H1 (cell line): ENCODE measurements around the gene HSPBAP1.

ENCODE experiments used
- ASH2L ChIP-seq: fragments of 200-600, 300-600 bp; sonication (generic); IDR thresholded peaks from one replicate; pipeline ENCODE4 v1.7.1; 2017; ENCODE audit warnings: low read length
- EZH2 ChIP-seq: fragments of 200-600 bp; sonication (generic); IDR thresholded peaks from 2 replicates; pipeline ENCODE4 v1.7.1; 2012; ENCODE audit warnings: low read depth, mild to moderate bottlenecking, moderate library complexity, low read length, inconsistent platforms; ENCODE audit not compliant: severe bottlenecking
- GABPA ChIP-seq: IDR thresholded peaks from 2 replicates; pipeline ENCODE4 v1.6.1; 2011; ENCODE audit warnings: mild to moderate bottlenecking, low read length, moderate library complexity, borderline replicate concordance; ENCODE audit not compliant: insufficient read depth
- JUN ChIP-seq: IDR thresholded peaks from 2 replicates; pipeline ENCODE4 v1.6.1; 2011; ENCODE audit warnings: low read depth, mild to moderate bottlenecking, improper control_type of control experiment, low read length
- POLR2A ChIP-seq, 2 experiments: IDR thresholded peaks; 1 replicate in 1 of 2; 2 replicates in 1 of 2; pipeline ENCODE4 v1.6.1; 2011; ENCODE audit warnings: low read depth in 2 of 2, low read length in 2 of 2, mild to moderate bottlenecking in 2 of 2; ENCODE audit errors: control extremely low read depth in 1 of 2
- SRF ChIP-seq: IDR thresholded peaks from 2 replicates; pipeline ENCODE4 v1.6.1; 2011; ENCODE audit warnings: mild to moderate bottlenecking, low read depth, low read length, moderate library complexity
- ZNF274 ChIP-seq: IDR thresholded peaks from 2 replicates; pipeline ENCODE4 v1.7.0; 2012; ENCODE audit warnings: low read length, borderline replicate concordance; ENCODE audit errors: extremely low read depth
- TF ChIP-seq, protein P1 (sequence below): IDR thresholded peaks from 2 replicates; pipeline ENCODE4 v1.6.1; 2012; ENCODE audit warnings: inconsistent platforms

DNA sequence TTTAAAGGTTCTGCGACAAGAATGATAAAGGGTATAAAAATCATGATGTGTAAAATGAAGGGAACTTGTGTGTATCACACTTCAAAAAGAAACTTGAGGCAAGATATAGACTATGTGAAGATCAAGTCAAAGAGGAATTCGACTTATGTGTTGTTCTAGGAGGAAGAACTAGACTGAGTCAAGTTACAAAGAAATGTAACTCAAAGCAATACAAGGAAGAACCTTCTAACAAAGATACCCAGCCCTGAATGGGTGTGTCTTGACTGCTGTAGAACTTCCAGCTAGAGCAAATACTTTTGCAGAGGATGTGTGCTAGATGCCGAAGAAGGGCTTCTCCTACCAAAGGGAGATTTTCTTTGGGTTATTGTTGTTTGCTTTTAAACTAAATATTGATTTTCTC lies 3.7 kb upstream of the HSPBAP1 start:
- TF ChIP-seq JUN (no peak), GABPA (no peak), SRF (no peak), ASH2L (no peak), POLR2A (IDR thresholded peaks at IDR 0.05; ENCODE audit: control extremely low read depth in 1 of 2, low read depth in 2 of 2, low read length in 2 of 2) (no peak), ZNF274 (no peak), EZH2 (no peak)
- TF ChIP-seq, protein P1, sequence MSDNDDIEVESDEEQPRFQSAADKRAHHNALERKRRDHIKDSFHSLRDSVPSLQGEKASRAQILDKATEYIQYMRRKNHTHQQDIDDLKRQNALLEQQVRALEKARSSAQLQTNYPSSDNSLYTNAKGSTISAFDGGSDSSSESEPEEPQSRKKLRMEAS, result no peak
